GM12874 (cell line): ENCODE data around the gene DEUP1.

ENCODE experiments used
- TF ChIP-seq, protein P1 (sequence below): IDR thresholded peaks from 2 replicates; pipeline ENCODE4 v1.5.1; 2011; ENCODE audit warnings: low read depth, mild to moderate bottlenecking, control low read depth, low read length, moderate library complexity; ENCODE audit not compliant: insufficient read depth

DEUP1 gene

DNA sequence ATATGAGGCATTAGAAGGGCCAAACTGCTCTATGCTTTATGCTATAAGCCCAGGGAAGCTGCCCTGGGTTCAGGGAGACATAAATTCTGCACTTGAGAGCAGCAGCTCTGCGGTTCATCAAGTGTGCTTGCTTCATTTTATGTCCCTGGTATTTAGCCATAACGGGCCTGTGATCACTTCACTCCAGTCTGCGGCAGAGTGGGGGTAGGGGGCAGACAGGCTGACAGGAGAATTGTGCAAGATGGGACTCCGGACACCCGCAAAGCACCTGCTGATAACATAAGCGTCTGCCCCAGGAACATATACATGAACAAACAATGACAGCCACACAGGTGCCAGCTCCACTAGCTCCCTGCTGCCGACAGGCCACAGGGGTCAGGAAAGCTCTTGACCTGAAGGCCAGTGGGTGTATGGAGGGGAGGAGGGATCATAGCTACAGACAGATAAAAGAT lies 156.5 kb downstream of the DEUP1 start:
- TF ChIP-seq, protein P1, sequence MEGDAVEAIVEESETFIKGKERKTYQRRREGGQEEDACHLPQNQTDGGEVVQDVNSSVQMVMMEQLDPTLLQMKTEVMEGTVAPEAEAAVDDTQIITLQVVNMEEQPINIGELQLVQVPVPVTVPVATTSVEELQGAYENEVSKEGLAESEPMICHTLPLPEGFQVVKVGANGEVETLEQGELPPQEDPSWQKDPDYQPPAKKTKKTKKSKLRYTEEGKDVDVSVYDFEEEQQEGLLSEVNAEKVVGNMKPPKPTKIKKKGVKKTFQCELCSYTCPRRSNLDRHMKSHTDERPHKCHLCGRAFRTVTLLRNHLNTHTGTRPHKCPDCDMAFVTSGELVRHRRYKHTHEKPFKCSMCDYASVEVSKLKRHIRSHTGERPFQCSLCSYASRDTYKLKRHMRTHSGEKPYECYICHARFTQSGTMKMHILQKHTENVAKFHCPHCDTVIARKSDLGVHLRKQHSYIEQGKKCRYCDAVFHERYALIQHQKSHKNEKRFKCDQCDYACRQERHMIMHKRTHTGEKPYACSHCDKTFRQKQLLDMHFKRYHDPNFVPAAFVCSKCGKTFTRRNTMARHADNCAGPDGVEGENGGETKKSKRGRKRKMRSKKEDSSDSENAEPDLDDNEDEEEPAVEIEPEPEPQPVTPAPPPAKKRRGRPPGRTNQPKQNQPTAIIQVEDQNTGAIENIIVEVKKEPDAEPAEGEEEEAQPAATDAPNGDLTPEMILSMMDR = no peak
